ENCODE measurements around the gene STMP1.

STMP1 gene

GRCh38 chr7:135712796-135713195 is 50.5 kb downstream of the STMP1 start:
- H3K4me3 ChIP-seq (ENCODE audit: low read depth in 1 of 2, low read length in 2 of 2): no peak overlapping the region
- no peaks in the 10 kb centered on the region for H3K4me1 ChIP-seq (ENCODE audit: insufficient read depth, low read length)
- ATAC-seq (ENCODE audit: insufficient read depth, low read depth) (no peak), DNase-seq (no peak)
- H3K9ac ChIP-seq (ENCODE audit: low read depth, low read length): no peak overlapping the region
- no peaks in the 10 kb centered on the region for H3K27me3 ChIP-seq (ENCODE audit: insufficient read depth, low read length, poor library complexity)
- TF ChIP-seq CTCF (IDR thresholded peaks at IDR 0.05; ENCODE audit: borderline replicate concordance, extremely low read depth, low read length, poor library complexity, severe bottlenecking): no peak
- no peak for TF ChIP-seq EZH2 (IDR thresholded peaks at IDR 0.05; ENCODE audit: borderline replicate concordance, low read depth, low read length, severe bottlenecking)
- H3K27ac ChIP-seq (ENCODE audit: low read length): no peak overlapping the region
- H3K4me2 ChIP-seq (ENCODE audit: insufficient read depth, low read length): no peak overlapping the region
- H3K36me3 ChIP-seq (ENCODE audit: insufficient read depth, low read length): no peaks in the 10 kb centered on the region
- no peak overlapping the region for H2AFZ ChIP-seq (ENCODE audit: low read depth, low read length)
- H4K20me1 ChIP-seq (ENCODE audit: insufficient read depth, low read length): no peaks in the 10 kb centered on the region
- no peaks in the 10 kb centered on the region for H3K9me3 ChIP-seq (ENCODE audit: insufficient read depth, low read length, severe bottlenecking)
- H3K79me2 ChIP-seq (ENCODE audit: insufficient read depth, low read length): no peaks in the 10 kb centered on the region

- H2AFZ ChIP-seq (ENCODE audit: low read depth, low read length): no peak overlapping the region
- ATAC-seq (ENCODE audit: insufficient read depth, low read depth) (no peak), DNase-seq (no peak)
- no peaks in the 10 kb centered on the region for H3K36me3 ChIP-seq (ENCODE audit: insufficient read depth, low read length)
- H4K20me1 ChIP-seq (ENCODE audit: insufficient read depth, low read length): no peaks in the 10 kb centered on the region
- H3K4me2 ChIP-seq (ENCODE audit: insufficient read depth, low read length): no peak overlapping the region
- H3K9me3 ChIP-seq (ENCODE audit: insufficient read depth, low read length, severe bottlenecking): no peaks in the 10 kb centered on the region
- no peak overlapping the region for H3K4me3 ChIP-seq (ENCODE audit: low read depth in 1 of 2, low read length in 2 of 2)
- H3K27ac ChIP-seq (ENCODE audit: low read length): no peak overlapping the region
- TF ChIP-seq EZH2 (IDR thresholded peaks at IDR 0.05; ENCODE audit: borderline replicate concordance, low read depth, low read length, severe bottlenecking) (no peak), CTCF (IDR thresholded peaks at IDR 0.05; ENCODE audit: borderline replicate concordance, extremely low read depth, low read length, poor library complexity, severe bottlenecking) (no peak)
- H3K79me2 ChIP-seq (ENCODE audit: insufficient read depth, low read length): no peaks in the 10 kb centered on the region
- H3K27me3 ChIP-seq (ENCODE audit: insufficient read depth, low read length, poor library complexity): no peaks in the 10 kb centered on the region
- no peaks in the 10 kb centered on the region for H3K4me1 ChIP-seq (ENCODE audit: insufficient read depth, low read length)
- H3K9ac ChIP-seq (ENCODE audit: low read depth, low read length): no peak overlapping the region
Measured at GRCh38 chr7:135713836-135714470, 51.6 kb downstream of the STMP1 start.

- Histone ChIP-seq H3K79me2 (ENCODE audit: insufficient read depth, low read length) (no peaks in the 10 kb centered on the region), H3K4me2 (ENCODE audit: insufficient read depth, low read length) (no peak overlapping the region), H3K27ac (ENCODE audit: low read length) (no peak overlapping the region), H3K9me3 (ENCODE audit: insufficient read depth, low read length, severe bottlenecking) (no peaks in the 10 kb centered on the region), H2AFZ (ENCODE audit: low read depth, low read length) (no peak overlapping the region), H3K4me1 (ENCODE audit: insufficient read depth, low read length) (no peaks in the 10 kb centered on the region), H4K20me1 (ENCODE audit: insufficient read depth, low read length) (no peaks in the 10 kb centered on the region), H3K27me3 (ENCODE audit: insufficient read depth, low read length, poor library complexity) (no peaks in the 10 kb centered on the region), H3K9ac (ENCODE audit: low read depth, low read length) (no peak overlapping the region), H3K36me3 (ENCODE audit: insufficient read depth, low read length) (no peaks in the 10 kb centered on the region), H3K4me3 (ENCODE audit: low read depth in 1 of 2, low read length in 2 of 2) (no peak overlapping the region)
- no peak for ATAC-seq (ENCODE audit: insufficient read depth, low read depth)
- DNase-seq: no peak
- no peak for TF ChIP-seq EZH2 (IDR thresholded peaks at IDR 0.05; ENCODE audit: borderline replicate concordance, low read depth, low read length, severe bottlenecking)
- no peak for TF ChIP-seq CTCF (IDR thresholded peaks at IDR 0.05; ENCODE audit: borderline replicate concordance, extremely low read depth, low read length, poor library complexity, severe bottlenecking)
Measured at GRCh38 chr7:135714534-135715009, 52.3 kb downstream of the STMP1 start.

All from DND-41 (cell line).